ENCODE results near the gene ARID1A. TPM values are rescaled to one million over a fixed set of nuclear protein-coding genes. Genes with fewer than 3 reads are reported as not detected.

ARID1A gene
- total and polyA plus RNA-seq, 2 of the 4 experiments (the other 2 are of a cell fraction) = 14.0 to 40.7 TPM

GRCh38 chr1:26705788-26706311 lies 10.0 kb downstream of the ARID1A start:
- peak; percentile 71 for ATAC-seq (ENCODE audit: low read depth)
- H2BK120ac ChIP-seq (ENCODE audit: low read depth, low read length) = peak overlapping the region; percentile 71; the same call in 1 of the 2 replicates
- no CpG with 5 or more reads among the region's 1 CpG for WGBS, 2 experiments (ENCODE audit: extremely low coverage in 2 of 2, insufficient read length in 1 of 2)
- peak overlapping the region in 1 of 2 experiments; percentile 43; a peak in 1 of 4 replicates for H4K8ac ChIP-seq (ENCODE audit: low read depth in 2 of 2, low read length in 2 of 2)
- in situ Hi-C loops (cut with MboI; ENCODE audit: low sequenced_read_pairs) (no loop called here), dilution Hi-C loops (cut with HindIII; ENCODE audit: low sequenced_read_pairs, unreplicated experiment) (no loop called here), intact Hi-C loops (cut with micrococcal nuclease) (no loop called here)
- no peak overlapping the region for H4K5ac ChIP-seq (ENCODE audit: low read depth, low read length)
- peak; percentile 92 for DNase-seq
- peaks cover 42% of the 10 kb centered on the region for H3K4me1 ChIP-seq (ENCODE audit: control insufficient read depth, insufficient read depth, low read length)
- H3K36me3 ChIP-seq (ENCODE audit: control insufficient read depth, insufficient read depth, low read length) = peaks cover 3% of the 10 kb centered on the region; the same call in 1 of the 2 replicates
- peak overlapping the region; percentile 78 for H2BK20ac ChIP-seq (ENCODE audit: low read depth, low read length)
- 0 out of 2 replicates have a peak overlapping the region, but pooled peaks have one; percentile 14 for H3K27ac ChIP-seq (ENCODE audit: insufficient read depth, low read length)
- no TSS peak for BruUV-seq (replicated peaks)
- H2AK5ac ChIP-seq (ENCODE audit: low read depth, low read length) = no peak overlapping the region; the same call in 1 of the 2 replicates
- H3K14ac ChIP-seq (replicated peaks; ENCODE audit: low read depth, low read length) = peak overlapping the region; percentile 86; the same call in 1 of the 2 replicates
- H3K56ac ChIP-seq (ENCODE audit: extremely low read depth, insufficient read depth, low read length) = peak overlapping the region; percentile 57
- ChIA-PET CTCF (interaction anchor here (1.3 kb wide), 1 partner anchor 11 kb away, joined by 3 read pairs; no protein-coding TSS in a partner anchor), POLR2A (ENCODE audit: unreplicated experiment) (no interaction called here)
- no peak overlapping the region for H4K91ac ChIP-seq (ENCODE audit: insufficient read depth, low read depth, low read length)
- peak overlapping the region; percentile 73; the same call in 1 of the 2 replicates for H3K4ac ChIP-seq (ENCODE audit: low read depth, low read length)
- no peak overlapping the region for H2AFZ ChIP-seq (replicated peaks; ENCODE audit: low read length, poor library complexity)
- no peaks in the 10 kb centered on the region for H3K9me3 ChIP-seq (ENCODE audit: control insufficient read depth, insufficient read depth, low read length)
- H2BK5ac ChIP-seq (ENCODE audit: low read depth, low read length, poor library complexity, severe bottlenecking) = peak overlapping the region; percentile 66
- no peak overlapping the region for H3K9ac ChIP-seq (ENCODE audit: low read depth, low read length)
- H3K4me3 ChIP-seq (ENCODE audit: insufficient read depth, low read depth, low read length) = no peak overlapping the region
- no peaks in the 10 kb centered on the region for H3K27me3 ChIP-seq (ENCODE audit: control insufficient read depth, insufficient read depth, low read length)
- H3K79me1 ChIP-seq (ENCODE audit: low read depth in 1 of 2, low read length in 2 of 2) = peaks cover 4 to 70% of the 10 kb centered on the region in 2 experiments; a peak in 3 of 4 replicates
- no peak overlapping the region for H2AK9ac ChIP-seq (replicated peaks; ENCODE audit: low read depth, low read length, poor library complexity)
- no peak overlapping the region for H2BK15ac ChIP-seq (ENCODE audit: low read depth, low read length)
- no peak overlapping the region; the same call in 1 of the 2 replicates for H3K18ac ChIP-seq (ENCODE audit: low read depth, low read length)
- peaks cover 93% of the 10 kb centered on the region for H4K20me1 ChIP-seq (ENCODE audit: insufficient read depth, low read length)
- no peak for TF ChIP-seq SMC3 (IDR thresholded peaks at IDR 0.05; ENCODE audit: low read depth, low read length)
- TF ChIP-seq BHLHE40 (IDR thresholded peaks at IDR 0.05; ENCODE audit: low read depth, low read length) = 0 out of 2 replicates have a peak, but pooled peaks have one; percentile 9
- peak overlapping the region; percentile 69 for H3K4me2 ChIP-seq (ENCODE audit: low read depth, low read length)
- peak overlapping the region; percentile 66; the same call in 1 of the 2 replicates for H3K23ac ChIP-seq (ENCODE audit: low read depth, low read length)
- peaks cover 33% of the 10 kb centered on the region for H3K9me1 ChIP-seq (ENCODE audit: insufficient read depth, low read length)
